IMR-90 (cell line): Measurements from ENCODE around the gene HSD3B2.

Experiments
- CHD1 ChIP-seq: IDR thresholded peaks from 2 replicates; pipeline ENCODE4 v1.6.1; 2012; ENCODE audit warnings: low read depth, low read length, improper control_type of control experiment
- MAFK ChIP-seq: IDR thresholded peaks from 2 replicates; pipeline ENCODE4 v1.6.1; 2012; ENCODE audit warnings: low read depth, low read length, improper control_type of control experiment
- MXI1 ChIP-seq: IDR thresholded peaks from 2 replicates; pipeline ENCODE4 v1.6.1; 2012; ENCODE audit warnings: low read depth, mild to moderate bottlenecking, low read length, moderate library complexity, borderline replicate concordance
- POLR2A ChIP-seq: IDR thresholded peaks from 2 replicates; pipeline ENCODE4 v1.6.1; 2012; ENCODE audit warnings: mild to moderate bottlenecking, low read depth, low read length
- RFX5 ChIP-seq: IDR thresholded peaks from 2 replicates; pipeline ENCODE4 v1.8.0; 2012; ENCODE audit warnings: low read depth, mild to moderate bottlenecking, low read length, moderate library complexity
- TF ChIP-seq, protein P1 (sequence below): conservative IDR thresholded peaks from 2 replicates; pipeline ENCODE4 v1.5.1; 2012; ENCODE audit warnings: mild to moderate bottlenecking, low read depth, low read length, improper control_type of control experiment

DNA sequence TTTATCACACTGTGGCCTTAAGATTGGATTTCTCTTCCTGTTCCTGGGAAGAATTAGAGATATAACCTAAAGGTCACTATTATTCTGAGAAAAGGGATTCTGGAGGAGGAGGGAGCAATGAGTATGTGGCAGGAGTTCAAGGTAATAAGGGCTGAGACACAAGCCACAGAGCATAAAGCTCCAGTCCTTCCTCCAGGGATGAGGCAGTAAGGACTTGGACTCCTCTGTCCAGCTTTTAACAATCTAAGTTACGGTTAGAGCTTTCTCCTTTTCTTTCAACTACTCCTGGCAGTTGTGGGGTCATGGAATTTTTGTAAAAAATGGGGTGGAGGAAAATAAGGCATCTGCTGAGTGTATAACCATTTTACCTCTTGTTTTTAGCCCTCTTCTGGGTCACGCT, at the start of gene HSD3B2:
- TF ChIP-seq, protein P1, sequence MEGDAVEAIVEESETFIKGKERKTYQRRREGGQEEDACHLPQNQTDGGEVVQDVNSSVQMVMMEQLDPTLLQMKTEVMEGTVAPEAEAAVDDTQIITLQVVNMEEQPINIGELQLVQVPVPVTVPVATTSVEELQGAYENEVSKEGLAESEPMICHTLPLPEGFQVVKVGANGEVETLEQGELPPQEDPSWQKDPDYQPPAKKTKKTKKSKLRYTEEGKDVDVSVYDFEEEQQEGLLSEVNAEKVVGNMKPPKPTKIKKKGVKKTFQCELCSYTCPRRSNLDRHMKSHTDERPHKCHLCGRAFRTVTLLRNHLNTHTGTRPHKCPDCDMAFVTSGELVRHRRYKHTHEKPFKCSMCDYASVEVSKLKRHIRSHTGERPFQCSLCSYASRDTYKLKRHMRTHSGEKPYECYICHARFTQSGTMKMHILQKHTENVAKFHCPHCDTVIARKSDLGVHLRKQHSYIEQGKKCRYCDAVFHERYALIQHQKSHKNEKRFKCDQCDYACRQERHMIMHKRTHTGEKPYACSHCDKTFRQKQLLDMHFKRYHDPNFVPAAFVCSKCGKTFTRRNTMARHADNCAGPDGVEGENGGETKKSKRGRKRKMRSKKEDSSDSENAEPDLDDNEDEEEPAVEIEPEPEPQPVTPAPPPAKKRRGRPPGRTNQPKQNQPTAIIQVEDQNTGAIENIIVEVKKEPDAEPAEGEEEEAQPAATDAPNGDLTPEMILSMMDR: no peak
- TF ChIP-seq POLR2A: no peak
- TF ChIP-seq MXI1: no peak
- no peak for TF ChIP-seq CHD1
- no peak for TF ChIP-seq RFX5
- TF ChIP-seq MAFK: no peak
